ENCODE measurements around the gene REP15.

DNA sequence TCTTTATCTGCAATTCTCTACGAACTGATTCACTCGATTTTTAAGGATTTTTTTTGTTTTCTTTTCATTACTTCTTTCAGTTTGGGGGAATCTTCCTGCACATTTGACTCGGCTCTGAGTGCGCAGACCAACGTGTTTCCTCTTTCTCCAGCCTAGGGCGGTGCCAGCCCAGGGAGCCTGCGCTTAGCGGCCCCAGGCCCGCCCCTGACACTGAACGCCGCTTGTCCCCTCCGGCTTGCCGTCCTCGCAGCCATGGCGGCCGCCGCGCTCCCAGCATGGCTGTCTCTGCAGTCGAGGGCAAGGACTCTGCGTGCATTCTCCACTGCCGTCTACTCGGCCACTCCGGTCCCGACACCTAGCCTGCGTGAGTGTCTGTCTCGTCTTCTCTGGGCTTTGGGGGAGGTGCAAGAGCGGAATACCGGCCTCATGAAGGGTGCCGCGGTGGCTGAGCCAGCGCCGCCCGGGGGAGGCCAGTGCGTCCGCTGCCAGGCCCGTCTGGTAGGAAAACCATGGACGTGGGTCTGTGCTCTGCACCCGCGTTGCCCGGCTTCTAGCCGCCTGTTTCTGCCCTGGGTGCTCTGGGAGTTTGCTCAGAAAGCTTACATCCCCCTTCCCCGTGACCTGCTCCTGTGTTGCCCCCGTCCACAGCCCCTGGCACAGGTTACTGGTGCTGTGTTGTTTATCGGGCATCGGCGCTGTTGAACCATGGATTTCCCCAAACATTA is 14.5 kb downstream of the REP15 start, which contains the start of gene MRPS35:
- TF ChIP-seq TAF1 (IDR thresholded peaks at IDR 0.05; ENCODE audit: low read depth, low read length), result peak; percentile 96
- TF ChIP-seq POLR2AphosphoS5 (IDR thresholded peaks at IDR 0.05; ENCODE audit: low read depth, low read length), result peak; percentile 91
- peak; percentile 97 for TF ChIP-seq POLR2A (IDR thresholded peaks at IDR 0.05; ENCODE audit: low read depth, low read length)
- no peak for TF ChIP-seq PAX5 (IDR thresholded peaks at IDR 0.05; ENCODE audit: insufficient read depth, low read length, severe bottlenecking)
- peak; percentile 35; the same call in 1 of the 2 replicates for TF ChIP-seq SPI1 (IDR thresholded peaks at IDR 0.05; ENCODE audit: low read depth, low read length)
- peak; percentile 83 for TF ChIP-seq POU2F2 (IDR thresholded peaks at IDR 0.05; ENCODE audit: low read depth, low read length)

All from GM12891 (cell line).